ENCODE results near the gene PTPRD. TPM values are rescaled to one million over a fixed set of nuclear protein-coding genes. Genes with fewer than 3 reads are reported as not detected.

PTPRD gene
- polyA plus RNA-seq, 1 experiment = 0.39 TPM

GRCh38 chr9:8804613-8805012 is 1808.2 kb downstream of the PTPRD start:
- no peaks in the 10 kb centered on the region for H3K27me3 ChIP-seq (ENCODE audit: control insufficient read depth, insufficient read depth, low read length)
- POLR2A ChIA-PET = no interaction called here
- H3K4me3 ChIP-seq (ENCODE audit: low read depth, low read length) = no peak overlapping the region
- H3K36me3 ChIP-seq (ENCODE audit: control insufficient read depth, insufficient read depth, low read length) = no peaks in the 10 kb centered on the region
- CTCF ChIA-PET = no interaction called here
- DNase-seq (ENCODE audit: low read depth) = no peak
- TF ChIP-seq CTCF (IDR thresholded peaks at IDR 0.05; ENCODE audit: insufficient read depth, low read depth, low read length) = no peak

GRCh38 chr9:8802242-8802641 is 1810.6 kb downstream of the PTPRD start:
- ChIA-PET POLR2A (no interaction called here), CTCF (no interaction called here)
- no peaks in the 10 kb centered on the region for H3K27me3 ChIP-seq (ENCODE audit: control insufficient read depth, insufficient read depth, low read length)
- no peak overlapping the region for H3K4me3 ChIP-seq (ENCODE audit: low read depth, low read length)
- TF ChIP-seq CTCF (IDR thresholded peaks at IDR 0.05; ENCODE audit: insufficient read depth, low read depth, low read length) = no peak
- H3K36me3 ChIP-seq (ENCODE audit: control insufficient read depth, insufficient read depth, low read length) = no peaks in the 10 kb centered on the region
- no peak for DNase-seq (ENCODE audit: low read depth)

- H3K36me3 ChIP-seq (ENCODE audit: control insufficient read depth, insufficient read depth, low read length) = no peaks in the 10 kb centered on the region
- POLR2A ChIA-PET = no interaction called here
- H3K4me3 ChIP-seq (ENCODE audit: low read depth, low read length) = no peak overlapping the region
- DNase-seq (ENCODE audit: low read depth) = no peak
- CTCF ChIA-PET = no interaction called here
- no peak for TF ChIP-seq CTCF (IDR thresholded peaks at IDR 0.05; ENCODE audit: insufficient read depth, low read depth, low read length)
- H3K27me3 ChIP-seq (ENCODE audit: control insufficient read depth, insufficient read depth, low read length) = no peaks in the 10 kb centered on the region
Observed at GRCh38 chr9:8800196-8800595, 1812.6 kb downstream of the PTPRD start.

- ChIA-PET POLR2A (no interaction called here), CTCF (no interaction called here)
Observed at GRCh38 chr9:8799615-8800014, 1813.2 kb downstream of the PTPRD start.

GRCh38 chr9:8799206-8799605 is 1813.6 kb downstream of the PTPRD start:
- Histone ChIP-seq H3K27me3 (ENCODE audit: control insufficient read depth, insufficient read depth, low read length) (no peaks in the 10 kb centered on the region), H3K36me3 (ENCODE audit: control insufficient read depth, insufficient read depth, low read length) (no peaks in the 10 kb centered on the region), H3K4me3 (ENCODE audit: low read depth, low read length) (no peak overlapping the region)
- no peak for DNase-seq (ENCODE audit: low read depth)
- ChIA-PET POLR2A (no interaction called here), CTCF (no interaction called here)
- TF ChIP-seq CTCF (IDR thresholded peaks at IDR 0.05; ENCODE audit: insufficient read depth, low read depth, low read length) = no peak

More at GRCh38 chr9:8799615-8800014, 1813.2 kb downstream of the PTPRD start:
- DNase-seq (ENCODE audit: low read depth) = no peak
- H3K4me3 ChIP-seq (ENCODE audit: low read depth, low read length) = no peak overlapping the region
- no peaks in the 10 kb centered on the region for H3K27me3 ChIP-seq (ENCODE audit: control insufficient read depth, insufficient read depth, low read length)
- TF ChIP-seq CTCF (IDR thresholded peaks at IDR 0.05; ENCODE audit: insufficient read depth, low read depth, low read length) = no peak
- H3K36me3 ChIP-seq (ENCODE audit: control insufficient read depth, insufficient read depth, low read length) = no peaks in the 10 kb centered on the region
